ENCODE data around the gene TSC2. TPM values are rescaled to one million over a fixed set of nuclear protein-coding genes. Genes with fewer than 3 reads are reported as not detected.

TSC2 gene
- polyA plus RNA-seq, 1 donor (not counting 4 experiments of a cell fraction or from before 2014, with no cell fraction given) = 22.6 TPM

- Histone ChIP-seq H3K4me2 (ENCODE audit: control insufficient read depth, extremely low read depth, insufficient read depth, low read depth, low read length) (no peak overlapping the region), H3K27me3 (ENCODE audit: control insufficient read depth, extremely low read depth, insufficient read depth, low read length) (no peaks in the 10 kb centered on the region), H3K4me3 (ENCODE audit: control insufficient read depth in 2 of 3, extremely low read depth in 1 of 3, insufficient read depth in 2 of 3, low read depth in 1 of 3, low read length in 3 of 3) (no peak overlapping the region), H3K36me3 (ENCODE audit: control insufficient read depth in 2 of 2, extremely low read depth in 1 of 2, insufficient read depth in 2 of 2, low read length in 2 of 2) (peaks cover 8 to 22% of the 10 kb centered on the region in 2 experiments), H3K27ac (ENCODE audit: control insufficient read depth, insufficient read depth, low read length) (no peak overlapping the region), H3K9ac (ENCODE audit: control insufficient read depth, extremely low read depth, insufficient read depth, low read length) (no peak overlapping the region), H3K4me1 (ENCODE audit: control insufficient read depth, extremely low read depth, insufficient read depth, low read length) (no peaks in the 10 kb centered on the region), H2AFZ (ENCODE audit: control insufficient read depth, low read length) (no peak overlapping the region), H3K9me3 (ENCODE audit: control insufficient read depth, low read depth, low read length) (no peaks in the 10 kb centered on the region), H3K79me2 (ENCODE audit: control insufficient read depth, insufficient read depth, low read length) (no peaks in the 10 kb centered on the region), H3K9me1 (ENCODE audit: control insufficient read depth, extremely low read depth, insufficient read depth, low read length) (no peaks in the 10 kb centered on the region), H4K20me1 (ENCODE audit: control insufficient read depth, extremely low read depth, insufficient read depth, low read length) (no peaks in the 10 kb centered on the region)
- DNase-seq (ENCODE audit: low read depth, low spot score) (no peak), FAIRE-seq (no peak)
- TF ChIP-seq EZH2 (IDR thresholded peaks at IDR 0.05; ENCODE audit: low read length) = no peak
- TF ChIP-seq, protein P1, sequence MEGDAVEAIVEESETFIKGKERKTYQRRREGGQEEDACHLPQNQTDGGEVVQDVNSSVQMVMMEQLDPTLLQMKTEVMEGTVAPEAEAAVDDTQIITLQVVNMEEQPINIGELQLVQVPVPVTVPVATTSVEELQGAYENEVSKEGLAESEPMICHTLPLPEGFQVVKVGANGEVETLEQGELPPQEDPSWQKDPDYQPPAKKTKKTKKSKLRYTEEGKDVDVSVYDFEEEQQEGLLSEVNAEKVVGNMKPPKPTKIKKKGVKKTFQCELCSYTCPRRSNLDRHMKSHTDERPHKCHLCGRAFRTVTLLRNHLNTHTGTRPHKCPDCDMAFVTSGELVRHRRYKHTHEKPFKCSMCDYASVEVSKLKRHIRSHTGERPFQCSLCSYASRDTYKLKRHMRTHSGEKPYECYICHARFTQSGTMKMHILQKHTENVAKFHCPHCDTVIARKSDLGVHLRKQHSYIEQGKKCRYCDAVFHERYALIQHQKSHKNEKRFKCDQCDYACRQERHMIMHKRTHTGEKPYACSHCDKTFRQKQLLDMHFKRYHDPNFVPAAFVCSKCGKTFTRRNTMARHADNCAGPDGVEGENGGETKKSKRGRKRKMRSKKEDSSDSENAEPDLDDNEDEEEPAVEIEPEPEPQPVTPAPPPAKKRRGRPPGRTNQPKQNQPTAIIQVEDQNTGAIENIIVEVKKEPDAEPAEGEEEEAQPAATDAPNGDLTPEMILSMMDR (optimal IDR thresholded peaks at IDR 0.05 in 1 of 3, IDR thresholded peaks at IDR 0.05 in 1 of 3, conservative IDR thresholded peaks at IDR 0.05 in 1 of 3; ENCODE audit: extremely low read depth in 1 of 3, insufficient read depth in 2 of 3, low read length in 3 of 3) = no peak
- dilution Hi-C loops (cut with MboI; ENCODE audit: extremely low pct_ligation_motif_present, low sequenced_read_pairs) = no loop called here
Measured at GRCh38 chr16:2054543-2055245, 6.9 kb downstream of the TSC2 start.

DNA sequence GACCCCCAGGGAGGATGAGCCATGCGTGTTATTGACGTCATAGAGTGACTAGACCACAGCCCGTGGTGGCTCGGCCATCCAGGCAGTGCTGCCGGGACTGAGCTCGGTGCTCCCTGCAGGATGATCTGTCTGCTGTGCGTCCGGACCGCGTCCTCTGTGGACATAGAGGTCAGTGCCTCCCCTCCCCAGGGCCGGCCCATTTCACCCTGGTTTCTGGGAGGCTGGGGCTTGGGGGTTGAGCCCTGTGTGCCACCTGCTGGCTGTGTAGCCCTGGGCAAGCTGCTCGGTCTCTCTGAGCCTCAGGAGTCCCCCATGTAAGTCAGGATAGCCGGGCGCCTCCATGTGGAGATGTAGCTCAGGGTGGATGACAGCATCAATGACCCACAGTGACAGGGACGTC, 8.3 kb downstream of the TSC2 start:
- Histone ChIP-seq H3K9me1 (ENCODE audit: control insufficient read depth, extremely low read depth, insufficient read depth, low read length) (no peaks in the 10 kb centered on the region), H3K4me1 (ENCODE audit: control insufficient read depth, extremely low read depth, insufficient read depth, low read length) (no peaks in the 10 kb centered on the region), H3K4me3 (ENCODE audit: control insufficient read depth in 2 of 3, extremely low read depth in 1 of 3, insufficient read depth in 2 of 3, low read depth in 1 of 3, low read length in 3 of 3) (no peak overlapping the region), H3K36me3 (ENCODE audit: control insufficient read depth in 2 of 2, extremely low read depth in 1 of 2, insufficient read depth in 2 of 2, low read length in 2 of 2) (peaks cover 8 to 26% of the 10 kb centered on the region in 2 experiments), H3K79me2 (ENCODE audit: control insufficient read depth, insufficient read depth, low read length) (no peaks in the 10 kb centered on the region), H3K27me3 (ENCODE audit: control insufficient read depth, extremely low read depth, insufficient read depth, low read length) (no peaks in the 10 kb centered on the region), H3K4me2 (ENCODE audit: control insufficient read depth, extremely low read depth, insufficient read depth, low read depth, low read length) (no peak overlapping the region), H3K9me3 (ENCODE audit: control insufficient read depth, low read depth, low read length) (no peaks in the 10 kb centered on the region), H3K9ac (ENCODE audit: control insufficient read depth, extremely low read depth, insufficient read depth, low read length) (no peak overlapping the region), H4K20me1 (ENCODE audit: control insufficient read depth, extremely low read depth, insufficient read depth, low read length) (no peaks in the 10 kb centered on the region), H3K27ac (ENCODE audit: control insufficient read depth, insufficient read depth, low read length) (no peak overlapping the region), H2AFZ (ENCODE audit: control insufficient read depth, low read length) (no peak overlapping the region)
- FAIRE-seq (no peak), DNase-seq (ENCODE audit: low read depth, low spot score) (no peak)
- dilution Hi-C loops (cut with MboI; ENCODE audit: extremely low pct_ligation_motif_present, low sequenced_read_pairs) = no loop called here
- no peak for TF ChIP-seq EZH2 (IDR thresholded peaks at IDR 0.05; ENCODE audit: low read length)
- TF ChIP-seq, protein P1 (optimal IDR thresholded peaks at IDR 0.05 in 1 of 3, IDR thresholded peaks at IDR 0.05 in 1 of 3, conservative IDR thresholded peaks at IDR 0.05 in 1 of 3; ENCODE audit: extremely low read depth in 1 of 3, insufficient read depth in 2 of 3, low read length in 3 of 3) = peak in 1 of 3 experiments; percentile 12

All from keratinocyte (primary cell).